HG02588 (cell line): Measurements from ENCODE around the gene MIPEP.

ENCODE experiments used
- ATAC-seq: cut with Tn5 transposase; IDR thresholded peaks from one replicate; pipeline ENCODE4 v1.9.1; 2021; ENCODE audit warnings: mild to moderate bottlenecking, moderate library complexity; ENCODE audit not compliant: unreplicated experiment

MIPEP gene

GRCh38 chr13:23722726-23723453, 166.3 kb downstream of the MIPEP start:
- no peak for ATAC-seq

DNA sequence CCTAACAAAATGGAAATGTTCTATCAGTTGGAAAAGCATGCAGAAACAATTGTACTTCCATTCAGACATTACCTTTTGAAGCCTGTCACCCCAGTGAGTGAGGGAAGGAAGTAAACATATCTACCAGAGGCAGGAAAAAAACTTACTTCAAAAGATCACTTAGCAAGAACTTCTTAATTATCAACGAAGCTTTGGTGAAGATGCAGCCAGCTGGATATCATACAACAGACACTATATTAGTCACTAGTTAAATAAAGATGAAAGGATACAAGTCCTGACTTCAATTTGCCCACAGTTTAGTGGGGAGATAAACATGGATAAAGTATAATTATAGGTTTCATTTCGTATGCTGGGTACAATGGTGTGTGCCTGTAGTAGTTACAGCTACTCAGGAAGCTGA, 170.2 kb downstream of the MIPEP start:
- ATAC-seq = no peak

GRCh38 chr13:23716401-23716800, 172.8 kb downstream of the MIPEP start:
- ATAC-seq = no peak

- ATAC-seq = no peak
Observed at GRCh38 chr13:23715762-23716235, 173.4 kb downstream of the MIPEP start.

DNA sequence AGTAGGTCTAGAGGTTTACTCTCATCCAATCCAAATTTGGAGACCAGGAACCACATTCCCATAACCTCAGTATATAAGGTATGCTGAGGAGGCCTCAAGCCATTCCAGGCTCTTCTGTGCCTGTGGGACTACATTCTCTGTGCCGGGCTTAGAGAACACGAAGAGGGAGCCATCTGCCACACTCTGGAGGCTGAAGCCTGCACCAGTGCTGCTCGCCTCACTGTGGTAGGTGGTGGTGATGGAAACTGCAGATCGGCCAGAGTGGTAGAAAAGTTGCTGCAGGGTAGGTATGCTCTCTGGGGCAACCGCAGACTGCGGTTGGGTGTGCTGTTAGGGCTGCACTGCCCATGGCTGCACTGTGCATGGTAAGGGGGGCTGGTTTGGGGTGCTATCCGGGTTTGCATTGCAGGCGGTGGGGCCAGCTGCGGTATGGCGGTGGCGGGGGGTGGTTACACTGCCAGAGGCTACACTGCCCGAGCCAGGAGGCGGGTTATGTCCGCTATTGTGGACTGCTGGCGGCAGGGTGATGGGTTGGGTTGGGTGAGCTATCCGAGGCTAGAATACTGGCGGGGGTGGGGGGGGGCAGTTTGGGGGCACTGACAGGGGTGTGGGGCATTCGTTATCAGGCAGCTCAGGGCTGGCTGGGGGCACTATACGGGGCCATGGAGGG, 174.0 kb downstream of the MIPEP start:
- no peak for ATAC-seq

DNA sequence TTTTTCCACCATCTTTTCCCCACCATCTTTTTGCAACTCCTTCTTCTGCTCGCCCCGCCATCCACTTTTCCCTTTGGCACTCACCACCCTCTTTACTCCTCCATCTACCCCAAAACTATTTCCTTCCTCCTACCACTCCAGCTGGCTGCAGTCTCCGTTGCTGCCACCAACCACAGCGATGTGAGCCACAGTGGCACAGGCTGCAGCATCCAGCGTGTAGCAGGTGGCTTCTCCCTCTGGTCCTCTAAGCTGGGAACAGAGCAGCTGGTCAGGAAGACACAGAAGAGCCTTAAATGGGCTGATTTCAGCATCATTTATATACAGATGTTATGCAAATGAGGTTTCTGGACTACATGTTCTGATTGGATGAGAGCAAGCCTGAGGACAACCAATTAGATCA, 174.5 kb downstream of the MIPEP start:
- ATAC-seq = no peak

GRCh38 chr13:23711355-23711754, 177.8 kb downstream of the MIPEP start:
- no peak for ATAC-seq

DNA sequence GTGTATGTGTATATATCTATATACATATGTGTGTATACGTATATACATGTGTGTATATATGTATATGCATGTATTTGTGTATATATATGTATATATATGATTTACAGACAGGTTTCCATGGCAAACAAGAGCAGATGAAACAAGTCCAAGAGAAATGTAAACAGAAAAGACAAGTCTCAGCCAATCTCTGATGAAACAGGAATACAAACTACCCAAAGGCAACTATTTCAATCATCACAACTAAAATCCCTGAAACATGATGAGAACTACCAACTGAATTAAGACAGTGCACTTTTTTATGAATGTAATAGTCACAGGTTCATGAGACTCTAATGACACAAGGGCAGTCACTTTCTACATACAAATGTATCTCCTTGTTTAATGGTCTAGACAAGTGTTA, 178.8 kb downstream of the MIPEP start:
- ATAC-seq = no peak

DNA sequence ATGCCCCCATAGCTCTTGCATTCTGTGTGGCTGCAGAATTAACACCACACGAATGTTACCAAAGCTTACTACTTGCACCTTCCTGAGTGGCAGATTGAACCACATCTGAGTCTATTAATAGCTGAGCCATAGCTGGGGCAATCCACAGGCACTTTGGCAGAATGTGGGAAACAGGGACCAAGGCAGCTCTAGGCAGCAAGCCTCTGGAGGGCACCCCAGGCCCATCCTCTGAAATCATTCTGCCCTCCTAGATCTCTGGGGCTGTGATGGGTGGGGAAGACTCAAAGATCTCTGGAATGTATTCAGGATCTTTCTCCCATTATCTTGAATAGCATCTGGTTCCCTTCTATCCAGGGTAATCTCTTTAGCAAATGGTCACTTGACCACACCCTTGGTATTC, 179.7 kb downstream of the MIPEP start:
- ATAC-seq = no peak

GRCh38 chr13:23707674-23708073, 181.5 kb downstream of the MIPEP start:
- no peak for ATAC-seq

DNA sequence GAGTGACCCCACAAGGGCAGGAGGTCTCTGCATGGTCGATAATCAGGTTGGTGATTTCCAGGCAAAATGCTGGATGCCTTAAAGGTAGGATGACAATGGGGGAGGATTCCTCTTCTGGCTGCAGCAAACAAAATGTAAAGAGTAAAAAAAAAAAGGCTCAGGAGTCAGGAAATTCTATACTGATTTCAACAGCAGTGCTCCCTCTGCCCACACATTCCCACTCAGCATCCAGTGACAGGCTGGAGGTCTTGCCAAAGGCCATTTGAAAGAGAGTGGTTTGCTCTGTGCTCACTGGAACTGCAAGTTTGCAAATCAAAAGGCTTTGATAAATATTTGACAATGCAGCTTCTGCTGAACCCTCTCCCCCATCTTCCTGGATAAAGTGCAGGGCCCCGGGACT, 183.6 kb downstream of the MIPEP start:
- ATAC-seq = no peak

DNA sequence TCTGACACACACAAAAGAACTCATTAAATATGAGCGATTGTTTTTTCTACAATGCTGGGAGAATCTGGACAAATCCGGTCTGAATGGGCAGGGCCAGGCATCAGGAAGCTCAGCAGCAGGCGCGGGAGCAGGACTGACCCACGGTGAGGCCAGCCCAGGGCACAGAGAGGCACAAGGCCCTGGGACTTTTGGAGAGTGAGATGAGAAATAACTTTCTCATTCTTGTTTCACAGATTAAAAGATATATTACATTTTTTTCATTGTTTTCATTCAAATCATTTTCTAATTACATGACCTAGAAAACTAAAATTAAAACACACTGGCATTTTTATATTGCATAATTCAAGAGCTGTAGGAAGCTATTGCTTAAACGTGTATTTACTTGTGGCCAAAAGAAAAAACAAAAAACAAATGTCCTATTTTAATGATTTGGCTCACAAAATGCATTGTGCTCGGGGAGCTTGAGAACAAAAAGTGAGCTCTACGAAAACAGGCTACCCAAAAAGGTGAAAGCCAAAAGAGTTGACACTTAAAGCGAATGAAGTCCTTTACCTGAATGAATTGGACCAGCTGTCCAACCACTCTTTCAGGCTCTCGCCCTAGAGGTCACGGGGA, 185.8 kb downstream of the MIPEP start:
- ATAC-seq = no peak

DNA sequence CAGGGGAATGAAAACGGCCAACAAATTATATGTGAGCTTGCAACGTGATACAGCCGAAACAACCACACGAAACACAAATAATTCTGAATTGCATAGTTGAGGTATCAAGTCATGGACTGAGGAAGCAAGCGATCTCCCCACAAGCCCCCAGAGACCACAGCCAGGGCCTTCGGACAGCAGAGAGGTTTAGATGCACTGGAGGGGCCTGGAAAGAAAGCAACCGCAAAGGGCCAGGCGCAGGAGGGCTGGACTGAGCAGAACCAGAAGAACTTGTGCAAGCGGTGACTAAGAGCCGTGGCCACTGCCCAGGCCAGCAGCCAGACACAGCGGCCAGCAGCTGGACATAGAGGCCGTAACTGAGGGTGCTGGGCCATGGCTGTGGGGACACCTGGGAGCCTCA, 187.6 kb downstream of the MIPEP start:
- no peak for ATAC-seq

DNA sequence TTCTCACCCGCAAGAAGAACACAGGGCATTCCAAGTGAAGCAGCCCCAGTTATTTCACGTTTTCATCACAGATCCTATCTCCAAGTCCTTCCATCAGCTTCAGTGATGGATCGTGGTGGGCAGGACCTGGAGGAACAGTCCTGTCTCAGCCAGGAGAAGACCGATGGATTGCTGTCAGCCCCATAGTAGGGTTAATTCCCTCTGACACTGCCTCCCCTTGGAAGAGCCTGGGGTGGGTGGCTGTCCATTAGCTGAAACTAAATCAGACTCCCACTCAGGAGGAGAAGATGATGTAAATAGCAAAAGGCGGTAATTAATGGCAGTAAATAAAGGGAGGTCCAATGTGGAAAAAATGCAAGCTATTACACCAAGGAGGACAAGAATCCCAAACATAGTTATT, 188.0 kb downstream of the MIPEP start:
- no peak for ATAC-seq

- no peak for ATAC-seq
Observed at GRCh38 chr13:23699271-23699670, 189.9 kb downstream of the MIPEP start.

GRCh38 chr13:23697772-23698313, 191.4 kb downstream of the MIPEP start:
- ATAC-seq = no peak

DNA sequence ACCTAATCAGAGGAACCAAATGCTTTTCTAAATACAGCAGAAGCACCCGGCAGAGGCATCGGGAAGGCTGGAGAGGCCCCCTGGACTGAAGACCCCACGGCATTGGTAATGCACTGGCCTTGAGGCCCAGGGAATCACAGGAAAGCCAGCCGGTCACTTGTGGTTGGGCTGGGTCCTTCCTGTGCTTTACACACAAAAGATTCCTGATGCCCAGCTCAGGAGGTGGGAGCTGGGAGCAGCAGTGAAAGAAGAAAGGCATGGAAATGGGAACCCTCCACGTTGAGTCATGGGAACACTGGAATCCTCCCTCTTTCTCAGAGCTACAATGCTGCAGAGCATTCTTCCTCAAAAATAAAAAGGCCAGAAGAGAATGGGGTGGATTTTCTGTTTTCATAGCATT, 192.6 kb downstream of the MIPEP start:
- no peak for ATAC-seq

- no peak for ATAC-seq
Observed at GRCh38 chr13:23695711-23696464, 193.3 kb downstream of the MIPEP start.

GRCh38 chr13:23695196-23695595, 194.0 kb downstream of the MIPEP start:
- ATAC-seq = no peak

DNA sequence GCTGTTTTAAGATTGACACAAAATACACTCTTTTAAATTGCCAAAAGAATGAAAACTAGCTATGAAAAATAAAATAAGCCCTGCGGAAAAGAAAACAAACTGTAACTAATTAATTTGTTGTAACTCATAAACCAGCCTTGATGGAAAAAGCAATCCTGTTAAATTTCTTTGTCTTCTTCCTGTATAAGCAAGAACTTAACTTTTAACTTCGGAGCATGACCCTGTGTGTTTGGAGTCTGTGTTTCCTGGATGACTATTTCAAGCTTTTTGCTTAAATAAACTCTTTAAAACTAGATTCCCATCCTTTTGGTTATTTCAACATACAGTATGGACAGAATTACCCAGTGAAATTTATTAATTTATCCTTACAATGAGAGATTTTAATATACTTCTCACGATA, 196.4 kb downstream of the MIPEP start:
- ATAC-seq = no peak

DNA sequence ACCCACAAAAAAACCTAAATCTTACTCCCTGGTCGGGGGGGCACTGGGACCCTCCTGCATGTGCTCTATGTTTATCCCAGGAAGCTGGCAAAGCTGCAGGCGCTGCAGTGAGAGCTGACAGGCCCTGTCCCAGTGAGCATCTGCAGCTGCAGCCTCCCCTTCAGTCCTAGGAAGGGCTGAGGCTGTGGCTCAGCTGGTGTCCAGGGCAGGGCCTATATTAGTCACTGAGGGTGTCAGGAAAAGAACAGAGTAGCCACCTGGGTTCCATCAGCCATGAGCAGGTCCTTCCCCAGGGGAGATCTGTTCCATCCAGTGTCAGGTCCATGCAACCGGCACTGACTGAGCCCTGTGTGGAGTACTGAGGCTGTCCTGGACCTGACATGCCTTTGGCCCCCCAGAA, 198.5 kb downstream of the MIPEP start:
- ATAC-seq = no peak
